Mesothelial cell of epicardium (in vitro differentiated cells): ENCODE results near the gene PHAF1. TPM values are rescaled to one million over a fixed set of nuclear protein-coding genes. Genes with fewer than 3 reads are reported as not detected.

Experiments
- DNase-seq, 2 experiments: peaks; one replicate each; pipeline ENCODE4 v3.0.0; 2021; ENCODE audit warnings: low spot score in 2 of 2; ENCODE audit not compliant: unreplicated experiment in 2 of 2
- H3K27ac Mint-ChIP-seq: 2 replicates; pipeline ENCODE4 v1.8.0; 2021; ENCODE audit warnings: mixed read lengths
- H3K27me3 Mint-ChIP-seq: 2 replicates; pipeline ENCODE4 v1.8.0; 2021; ENCODE audit warnings: low read depth, mixed read lengths
- H3K36me3 Mint-ChIP-seq: 2 replicates; pipeline ENCODE4 v1.8.0; 2021; ENCODE audit warnings: mixed read lengths
- H3K4me1 Mint-ChIP-seq: 2 replicates; pipeline ENCODE4 v1.8.0; 2021; ENCODE audit warnings: mixed read lengths
- H3K4me3 Mint-ChIP-seq: 2 replicates; pipeline ENCODE4 v1.8.0; 2021; ENCODE audit warnings: mild to moderate bottlenecking, moderate library complexity, mixed read lengths
- H3K9me3 Mint-ChIP-seq: 2 replicates; pipeline ENCODE4 v1.8.0; 2021; ENCODE audit warnings: mixed read lengths
- total RNA-seq: library from RNA; stranded (reverse); gene quantifications from 3 replicates; pipeline ENCODE4 v1.2.1, GENCODE V29; 2021
- TF ChIP-seq, protein P1 (sequence below): fragments of 200-600 bp; sonication (generic); IDR thresholded peaks from one replicate; pipeline ENCODE4 v1.5.0; 2021; ENCODE audit warnings: antibody characterized with exemption; ENCODE audit not compliant: unreplicated experiment

The PHAF1 gene
- total RNA-seq, 1 donor from 2014 or later, result 20.9 TPM

DNA sequence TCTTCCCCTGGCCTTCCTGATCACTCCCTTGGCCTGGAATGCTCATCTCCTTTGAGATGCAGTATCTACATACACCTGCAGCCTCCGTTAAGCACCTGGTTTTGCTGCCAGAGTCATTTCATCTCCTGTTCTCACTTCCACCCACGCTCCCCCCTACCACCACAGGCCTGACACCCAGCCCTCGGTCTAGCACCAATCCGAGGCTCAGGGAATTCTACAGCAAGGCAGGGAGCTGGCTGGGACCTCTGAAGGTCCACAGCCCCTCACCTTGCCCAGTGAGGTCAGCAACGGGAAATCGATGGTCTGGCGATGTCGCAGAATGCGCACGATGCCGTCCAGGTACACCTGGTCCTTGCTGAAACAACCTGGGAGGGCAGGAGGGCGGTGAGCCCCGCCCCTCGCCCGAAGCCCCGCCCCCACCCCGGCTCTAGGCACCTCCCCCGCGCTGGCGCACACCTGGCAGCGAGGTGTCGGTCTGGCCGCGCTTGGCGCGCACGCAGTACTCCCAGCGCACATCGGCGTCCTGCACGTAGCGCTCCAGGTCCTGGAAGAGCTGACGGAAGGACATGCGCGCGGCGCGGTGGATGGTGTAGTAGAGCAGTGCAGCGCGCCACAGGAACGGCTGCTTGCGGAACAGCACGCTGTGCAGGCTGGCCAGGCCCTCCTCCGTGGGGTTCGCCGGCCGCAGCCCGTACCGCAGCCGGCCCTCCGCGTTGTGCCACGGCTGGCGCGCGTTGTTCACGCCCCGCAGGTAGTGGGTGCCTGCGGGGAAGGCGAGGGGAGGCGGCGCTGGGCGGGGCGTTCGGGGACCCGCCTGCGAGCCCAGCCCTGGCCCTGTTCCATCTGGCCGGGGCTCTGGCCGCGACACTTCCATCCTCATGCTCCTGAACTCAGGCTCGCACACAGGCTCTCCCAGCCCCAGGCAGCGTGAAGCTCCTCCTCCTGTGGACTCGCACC is 68.3 kb downstream of the PHAF1 start:
- Mint-ChIP-seq H3K4me3 (peak overlapping the region; percentile 58), H3K4me1 (peaks cover 24% of the 10 kb centered on the region), H3K27ac (no peak overlapping the region), H3K9me3 (no peaks in the 10 kb centered on the region), H3K36me3 (peaks cover 3% of the 10 kb centered on the region), H3K27me3 (peaks cover 33% of the 10 kb centered on the region)
- DNase-seq, result no peak
- TF ChIP-seq, protein P1, sequence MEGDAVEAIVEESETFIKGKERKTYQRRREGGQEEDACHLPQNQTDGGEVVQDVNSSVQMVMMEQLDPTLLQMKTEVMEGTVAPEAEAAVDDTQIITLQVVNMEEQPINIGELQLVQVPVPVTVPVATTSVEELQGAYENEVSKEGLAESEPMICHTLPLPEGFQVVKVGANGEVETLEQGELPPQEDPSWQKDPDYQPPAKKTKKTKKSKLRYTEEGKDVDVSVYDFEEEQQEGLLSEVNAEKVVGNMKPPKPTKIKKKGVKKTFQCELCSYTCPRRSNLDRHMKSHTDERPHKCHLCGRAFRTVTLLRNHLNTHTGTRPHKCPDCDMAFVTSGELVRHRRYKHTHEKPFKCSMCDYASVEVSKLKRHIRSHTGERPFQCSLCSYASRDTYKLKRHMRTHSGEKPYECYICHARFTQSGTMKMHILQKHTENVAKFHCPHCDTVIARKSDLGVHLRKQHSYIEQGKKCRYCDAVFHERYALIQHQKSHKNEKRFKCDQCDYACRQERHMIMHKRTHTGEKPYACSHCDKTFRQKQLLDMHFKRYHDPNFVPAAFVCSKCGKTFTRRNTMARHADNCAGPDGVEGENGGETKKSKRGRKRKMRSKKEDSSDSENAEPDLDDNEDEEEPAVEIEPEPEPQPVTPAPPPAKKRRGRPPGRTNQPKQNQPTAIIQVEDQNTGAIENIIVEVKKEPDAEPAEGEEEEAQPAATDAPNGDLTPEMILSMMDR, result no peak

DNA sequence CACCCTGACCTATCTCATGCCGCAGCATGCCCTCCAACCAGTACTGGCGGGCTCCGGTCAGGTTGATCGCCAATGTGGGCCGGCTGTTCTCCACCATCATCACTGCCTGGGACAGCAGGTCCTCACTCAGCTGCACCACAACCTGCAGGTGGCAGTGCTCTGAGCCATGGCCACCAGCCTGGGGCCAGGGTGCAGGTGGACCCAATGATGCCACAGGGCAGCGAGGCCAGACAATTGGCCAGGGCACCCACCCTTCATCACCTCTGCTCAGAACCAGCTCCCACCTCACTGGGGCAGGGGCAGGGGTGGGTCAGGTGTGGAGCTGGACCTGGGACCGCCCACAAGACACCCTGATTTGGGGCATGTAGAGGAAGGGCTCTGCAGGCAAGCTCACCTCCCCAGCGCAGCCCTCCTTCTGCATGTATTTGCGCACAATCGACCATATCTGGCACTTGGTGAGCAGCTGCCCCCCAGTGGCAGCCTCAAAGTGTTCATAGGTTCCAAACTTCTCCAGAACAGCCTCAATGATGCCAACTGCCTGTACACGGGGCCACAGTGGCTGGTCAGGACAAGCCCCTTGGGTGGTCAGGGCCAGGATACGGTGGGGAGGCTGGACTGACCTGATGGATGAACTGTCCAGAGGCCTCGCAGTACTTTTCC is 69.8 kb downstream of the PHAF1 start:
- peaks cover 22% of the 10 kb centered on the region for H3K27me3 Mint-ChIP-seq
- TF ChIP-seq, protein P1, result no peak

DNA sequence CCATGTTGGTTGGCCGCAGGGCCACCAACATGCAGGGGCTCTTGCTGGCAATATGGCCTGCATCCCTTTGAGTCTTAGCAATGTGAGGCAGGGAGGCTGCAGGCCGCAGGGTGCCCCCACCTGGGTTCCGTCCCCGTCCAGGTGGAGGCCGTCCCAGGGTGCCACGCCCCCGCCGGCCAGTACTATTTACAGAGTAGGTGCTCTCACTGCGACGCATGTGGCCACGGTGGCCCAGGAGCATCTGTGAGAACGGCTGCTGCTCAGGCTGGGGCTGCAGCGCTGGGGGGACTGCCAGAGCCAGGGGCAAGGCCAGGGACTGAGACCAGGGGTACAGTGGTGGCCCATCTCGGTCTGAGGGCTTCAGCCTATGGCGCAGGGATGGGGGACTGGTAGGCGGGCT is 70.4 kb downstream of the PHAF1 start:
- Mint-ChIP-seq H3K36me3 (peaks cover 3% of the 10 kb centered on the region), H3K9me3 (no peaks in the 10 kb centered on the region), H3K4me1 (peaks cover 21% of the 10 kb centered on the region), H3K27ac (no peak overlapping the region), H3K4me3 (no peak overlapping the region), H3K27me3 (peaks cover 23% of the 10 kb centered on the region)
- DNase-seq, result no peak
- TF ChIP-seq, protein P1, result no peak

More for the DNA sequence above, 69.8 kb downstream of the PHAF1 start:
- H3K36me3 Mint-ChIP-seq, result peaks cover 3% of the 10 kb centered on the region
- DNase-seq, result no peak
- H3K4me3 Mint-ChIP-seq, result no peak overlapping the region
- no peak overlapping the region for H3K27ac Mint-ChIP-seq
- peaks cover 16% of the 10 kb centered on the region for H3K4me1 Mint-ChIP-seq
- no peaks in the 10 kb centered on the region for H3K9me3 Mint-ChIP-seq

GRCh38 chr16:67181346-67181745 is 71.6 kb downstream of the PHAF1 start:
- no peak overlapping the region for H3K27ac Mint-ChIP-seq
- DNase-seq, result no peak
- TF ChIP-seq, protein P1, result no peak
- H3K27me3 Mint-ChIP-seq, result peaks cover 23% of the 10 kb centered on the region
- H3K36me3 Mint-ChIP-seq, result peaks cover 3% of the 10 kb centered on the region
- no peaks in the 10 kb centered on the region for H3K9me3 Mint-ChIP-seq
- no peak overlapping the region for H3K4me3 Mint-ChIP-seq
- H3K4me1 Mint-ChIP-seq, result peaks cover 28% of the 10 kb centered on the region

GRCh38 chr16:67182288-67182687 is 72.5 kb downstream of the PHAF1 start:
- Mint-ChIP-seq H3K4me1 (peaks cover 31% of the 10 kb centered on the region), H3K27me3 (peaks cover 22% of the 10 kb centered on the region), H3K27ac (no peak overlapping the region), H3K4me3 (no peak overlapping the region), H3K36me3 (peaks cover 3% of the 10 kb centered on the region), H3K9me3 (no peaks in the 10 kb centered on the region)
- no peak for DNase-seq
- TF ChIP-seq, protein P1, result no peak
